Mesenchymal stem cell (in vitro differentiated cells and primary cell): Measurements from ENCODE around the gene CNTLN.

ENCODE experiments used
- DNase-seq: peaks from one replicate; pipeline ENCODE4 v3.0.0-alpha.2; 2013
- H2AFZ ChIP-seq: one replicate; pipeline ENCODE4 v1.6.1; 2013; ENCODE audit warnings: low read depth, mild to moderate bottlenecking, control low read depth, inconsistent platforms, low read length, moderate library complexity
- H2AK5ac ChIP-seq: 2 replicates; pipeline ENCODE4 v1.6.1; 2013; ENCODE audit warnings: low read length, moderate library complexity, mild to moderate bottlenecking, inconsistent platforms; ENCODE audit not compliant: severe bottlenecking
- H2BK120ac ChIP-seq: one replicate; pipeline ENCODE4 v1.6.1; 2013; ENCODE audit warnings: low read depth, mild to moderate bottlenecking, inconsistent platforms, low read length, moderate library complexity
- H2BK12ac ChIP-seq, 2 experiments: one replicate each; pipeline ENCODE4 v1.6.1; 2013; ENCODE audit warnings: inconsistent platforms in 2 of 2, low read length in 2 of 2, mild to moderate bottlenecking in 2 of 2, moderate library complexity in 2 of 2, control low read depth in 1 of 2
- H2BK15ac ChIP-seq: one replicate; pipeline ENCODE4 v1.6.1; 2013; ENCODE audit warnings: mild to moderate bottlenecking, low read depth, inconsistent platforms; ENCODE audit not compliant: poor library complexity, severe bottlenecking
- H2BK5ac ChIP-seq: 2 replicates; pipeline ENCODE4 v1.6.1; 2013; ENCODE audit warnings: low read depth, mild to moderate bottlenecking, low read length, control low read depth, inconsistent platforms; ENCODE audit not compliant: poor library complexity, severe bottlenecking
- H3K14ac ChIP-seq, 2 experiments: one replicate each; pipeline ENCODE4 v1.6.1; 2013; ENCODE audit warnings: inconsistent platforms in 2 of 2, low read length in 2 of 2, control low read depth in 1 of 2, mild to moderate bottlenecking in 1 of 2, moderate library complexity in 1 of 2
- H3K18ac ChIP-seq, 2 experiments: one replicate each; pipeline ENCODE4 v1.6.1; 2013; ENCODE audit warnings: inconsistent platforms in 2 of 2, low read length in 2 of 2, control low read depth in 1 of 2, low read depth in 1 of 2, mild to moderate bottlenecking in 1 of 2
- H3K23ac ChIP-seq, 2 experiments: one replicate each; pipeline ENCODE4 v1.6.1; 2013; ENCODE audit warnings: inconsistent platforms in 2 of 2, low read length in 2 of 2, mild to moderate bottlenecking in 2 of 2, moderate library complexity in 2 of 2, control low read depth in 1 of 2
- H3K27ac ChIP-seq: 2 replicates; pipeline ENCODE4 v1.5.1; 2013; ENCODE audit warnings: mild to moderate bottlenecking, moderate library complexity, low read length, control low read depth, inconsistent platforms; ENCODE audit not compliant: poor library complexity, severe bottlenecking
- H3K27me3 ChIP-seq, 2 experiments: 2 replicates each; pipeline versions ENCODE4 v1.6.1 to v1.7.0; 2013; ENCODE audit warnings: low read length in 2 of 2, mild to moderate bottlenecking in 2 of 2, moderate library complexity in 2 of 2, control low read depth in 1 of 2, inconsistent platforms in 1 of 2; ENCODE audit not compliant: control insufficient read depth in 1 of 2, insufficient read depth in 1 of 2
- H3K36me3 ChIP-seq, 2 experiments: 2 replicates each; pipeline versions ENCODE4 v1.6.1 to v1.7.0; 2013; ENCODE audit warnings: low read length in 2 of 2, control low read depth in 1 of 2, inconsistent platforms in 1 of 2, low read depth in 1 of 2, mild to moderate bottlenecking in 1 of 2; ENCODE audit not compliant: insufficient read depth in 2 of 2, control insufficient read depth in 1 of 2
- H3K4ac ChIP-seq, 2 experiments: one replicate each; pipeline ENCODE4 v1.6.1; 2013; ENCODE audit warnings: inconsistent platforms in 2 of 2, low read length in 2 of 2, mild to moderate bottlenecking in 2 of 2, moderate library complexity in 2 of 2, control low read depth in 1 of 2, low read depth in 1 of 2
- H3K4me1 ChIP-seq: 2 replicates; pipeline ENCODE4 v1.6.1; 2013; ENCODE audit warnings: low read depth, low read length, control low read depth; ENCODE audit not compliant: control insufficient read depth, insufficient read depth
- H3K4me2 ChIP-seq: 2 replicates; pipeline ENCODE4 v1.6.1; 2013; ENCODE audit warnings: low read length, mild to moderate bottlenecking, inconsistent platforms; ENCODE audit not compliant: poor library complexity, severe bottlenecking
- H3K4me3 ChIP-seq, 2 experiments: 2 replicates each; pipeline versions ENCODE4 v1.5.1 to v1.7.0; 2013; ENCODE audit warnings: low read length in 2 of 2, mild to moderate bottlenecking in 2 of 2, control low read depth in 1 of 2, low read depth in 1 of 2; ENCODE audit not compliant: insufficient read depth in 1 of 2
- H3K79me1 ChIP-seq: replicated peaks from 2 replicates; pipeline ENCODE4 v1.6.1; 2013; ENCODE audit warnings: mild to moderate bottlenecking, control low read depth, low read length, inconsistent platforms; ENCODE audit not compliant: poor library complexity, severe bottlenecking
- H3K9ac ChIP-seq: 2 replicates; pipeline ENCODE4 v1.7.0; 2013; ENCODE audit warnings: mild to moderate bottlenecking, low read length, moderate library complexity
- H3K9me3 ChIP-seq: 2 replicates; pipeline ENCODE4 v1.7.0; 2013; ENCODE audit warnings: mild to moderate bottlenecking, low read length; ENCODE audit not compliant: control insufficient read depth
- H4K8ac ChIP-seq: one replicate; pipeline ENCODE4 v1.6.1; 2013; ENCODE audit warnings: inconsistent platforms, mild to moderate bottlenecking, low read length, moderate library complexity
- H4K91ac ChIP-seq: one replicate; pipeline ENCODE4 v1.6.1; 2013; ENCODE audit warnings: mild to moderate bottlenecking, low read length, inconsistent platforms
- WGBS: methylation state at CpG from one replicate; pipeline ENCODE4 v1.1.7; 2013; ENCODE audit warnings: mixed read lengths; 5-methylcytosine and 5-hydroxymethylcytosine counted together

CNTLN gene

GRCh38 chr9:17481565-17481964 lies 346.7 kb downstream of the CNTLN start:
- Histone ChIP-seq H2AK5ac (no peak overlapping the region), H3K4me1 (no peaks in the 10 kb centered on the region), H4K8ac (no peak overlapping the region), H3K9me3 (no peaks in the 10 kb centered on the region), H3K4me2 (no peak overlapping the region), H3K79me1 (no peaks in the 10 kb centered on the region), H2AFZ (no peak overlapping the region), H4K91ac (no peak overlapping the region), H2BK12ac (no peak overlapping the region), H2BK5ac (no peak overlapping the region), H3K4ac (no peak overlapping the region), H3K27me3 (no peaks in the 10 kb centered on the region), H3K9ac (no peak overlapping the region), H3K14ac (no peak overlapping the region), H3K18ac (no peak overlapping the region), H3K23ac (no peak overlapping the region), H3K36me3 (peaks cover 0 to 21% of the 10 kb centered on the region in 2 experiments), H3K4me3 (no peak overlapping the region), H2BK120ac (no peak overlapping the region), H2BK15ac (no peak overlapping the region), H3K27ac (no peak overlapping the region)
- DNase-seq, result no peak

- Histone ChIP-seq H3K27me3 (no peaks in the 10 kb centered on the region), H4K8ac (no peak overlapping the region), H2BK12ac (no peak overlapping the region), H2BK15ac (no peak overlapping the region), H3K27ac (no peak overlapping the region), H3K23ac (no peak overlapping the region), H3K4me1 (no peaks in the 10 kb centered on the region), H2BK120ac (no peak overlapping the region), H3K4me3 (no peak overlapping the region), H4K91ac (no peak overlapping the region), H3K9ac (no peak overlapping the region), H3K18ac (no peak overlapping the region), H2AFZ (no peak overlapping the region), H3K4ac (no peak overlapping the region), H2AK5ac (no peak overlapping the region), H2BK5ac (no peak overlapping the region), H3K36me3 (peaks cover 0 to 20% of the 10 kb centered on the region in 2 experiments), H3K14ac (no peak overlapping the region), H3K79me1 (no peaks in the 10 kb centered on the region), H3K9me3 (no peaks in the 10 kb centered on the region), H3K4me2 (no peak overlapping the region)
- WGBS, result no CpG with 5 or more reads among the region's 3 CpGs
- DNase-seq, result no peak
Observed at GRCh38 chr9:17484906-17485305, 350.1 kb downstream of the CNTLN start.

- H2BK5ac ChIP-seq, result no peak overlapping the region
- H3K79me1 ChIP-seq, result no peaks in the 10 kb centered on the region
- H3K9me3 ChIP-seq, result no peaks in the 10 kb centered on the region
- no peak overlapping the region for H3K23ac ChIP-seq
- H3K4me3 ChIP-seq, result no peak overlapping the region
- no peak overlapping the region for H2AFZ ChIP-seq
- H3K9ac ChIP-seq, result no peak overlapping the region
- no peaks in the 10 kb centered on the region for H3K4me1 ChIP-seq
- no peak for DNase-seq
- H3K14ac ChIP-seq, result no peak overlapping the region
- H3K27ac ChIP-seq, result no peak overlapping the region
- H3K27me3 ChIP-seq, result no peaks in the 10 kb centered on the region
- H3K4ac ChIP-seq, result no peak overlapping the region
- H2BK120ac ChIP-seq, result no peak overlapping the region
- H3K4me2 ChIP-seq, result no peak overlapping the region
- no peak overlapping the region for H3K18ac ChIP-seq
- H3K36me3 ChIP-seq, result peaks cover 0 to 20% of the 10 kb centered on the region in 2 experiments
- no peak overlapping the region for H4K91ac ChIP-seq
- no peak overlapping the region for H2AK5ac ChIP-seq
- H2BK12ac ChIP-seq, result no peak overlapping the region
- no peak overlapping the region for H4K8ac ChIP-seq
- H2BK15ac ChIP-seq, result no peak overlapping the region
- WGBS, result no CpG with 5 or more reads among the region's 1 CpG
Observed at GRCh38 chr9:17486396-17486795, 351.6 kb downstream of the CNTLN start.

GRCh38 chr9:17487467-17487866 lies 352.6 kb downstream of the CNTLN start:
- H2BK5ac ChIP-seq, result no peak overlapping the region
- no peak overlapping the region for H3K23ac ChIP-seq
- H3K27ac ChIP-seq, result no peak overlapping the region
- no peak overlapping the region for H3K18ac ChIP-seq
- no peak for DNase-seq
- H2BK15ac ChIP-seq, result no peak overlapping the region
- no peaks in the 10 kb centered on the region for H3K9me3 ChIP-seq
- no peak overlapping the region for H2AFZ ChIP-seq
- H3K4me1 ChIP-seq, result no peaks in the 10 kb centered on the region
- no CpG with 5 or more reads among the region's 6 CpGs for WGBS
- no peak overlapping the region for H4K91ac ChIP-seq
- H2BK12ac ChIP-seq, result no peak overlapping the region
- no peak overlapping the region for H4K8ac ChIP-seq
- H3K4me3 ChIP-seq, result no peak overlapping the region
- no peaks in the 10 kb centered on the region for H3K27me3 ChIP-seq
- no peak overlapping the region for H2BK120ac ChIP-seq
- no peak overlapping the region for H2AK5ac ChIP-seq
- H3K4ac ChIP-seq, result no peak overlapping the region
- peaks cover 0 to 20% of the 10 kb centered on the region in 2 experiments for H3K36me3 ChIP-seq
- no peak overlapping the region for H3K4me2 ChIP-seq
- H3K9ac ChIP-seq, result no peak overlapping the region
- no peak overlapping the region for H3K14ac ChIP-seq
- H3K79me1 ChIP-seq, result no peaks in the 10 kb centered on the region
